ENCODE data around the gene CIB4.

- TF ChIP-seq POLR2A (IDR thresholded peaks at IDR 0.05; ENCODE audit: insufficient read depth in 1 of 2, low read depth in 2 of 2, low read length in 2 of 2) (no peak), ZSCAN20 (CRISPR knock-in tag; IDR thresholded peaks at IDR 0.05; ENCODE audit: borderline replicate concordance) (no peak), NR3C1 (CRISPR knock-in tag; IDR thresholded peaks at IDR 0.05) (no peak), CTCF (CRISPR knock-in tag; IDR thresholded peaks at IDR 0.05) (no peak), SRSF9 (IDR thresholded peaks at IDR 0.05; ENCODE audit: borderline replicate concordance, insufficient read depth, low read depth, low read length, poor library complexity, severe bottlenecking) (no peak), POLR2AphosphoS5 (IDR thresholded peaks at IDR 0.05; ENCODE audit: low read depth, low read length) (no peak), ZNF691 (CRISPR knock-in tag; IDR thresholded peaks at IDR 0.05; ENCODE audit: borderline replicate concordance, low read depth) (no peak), HDAC2 (CRISPR knock-in tag; IDR thresholded peaks at IDR 0.05) (no peak), GTF2F1 (IDR thresholded peaks at IDR 0.05; ENCODE audit: low read length) (no peak), FUBP1 (CRISPR knock-in tag; IDR thresholded peaks at IDR 0.05; ENCODE audit: borderline replicate concordance) (no peak)
Measured at GRCh38 chr2:26653207-26654060, 12.3 kb upstream of the CIB4 start.

All from HepG2 (cell line).